HG03135 (cell line): ENCODE measurements around the gene KCNE5.
"Not testable (repeated sequence)": the region's sequence is repeated elsewhere in the genome, so short reads cannot be mapped to it uniquely, and the experiment has no call there.

ENCODE experiments used
- ATAC-seq: cut with Tn5 transposase; IDR thresholded peaks from one replicate; pipeline ENCODE4 v1.9.1; 2021; ENCODE audit warnings: mild to moderate bottlenecking, moderate library complexity; ENCODE audit not compliant: unreplicated experiment

KCNE5 gene, protein sequence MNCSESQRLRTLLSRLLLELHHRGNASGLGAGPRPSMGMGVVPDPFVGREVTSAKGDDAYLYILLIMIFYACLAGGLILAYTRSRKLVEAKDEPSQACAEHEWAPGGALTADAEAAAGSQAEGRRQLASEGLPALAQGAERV

DNA sequence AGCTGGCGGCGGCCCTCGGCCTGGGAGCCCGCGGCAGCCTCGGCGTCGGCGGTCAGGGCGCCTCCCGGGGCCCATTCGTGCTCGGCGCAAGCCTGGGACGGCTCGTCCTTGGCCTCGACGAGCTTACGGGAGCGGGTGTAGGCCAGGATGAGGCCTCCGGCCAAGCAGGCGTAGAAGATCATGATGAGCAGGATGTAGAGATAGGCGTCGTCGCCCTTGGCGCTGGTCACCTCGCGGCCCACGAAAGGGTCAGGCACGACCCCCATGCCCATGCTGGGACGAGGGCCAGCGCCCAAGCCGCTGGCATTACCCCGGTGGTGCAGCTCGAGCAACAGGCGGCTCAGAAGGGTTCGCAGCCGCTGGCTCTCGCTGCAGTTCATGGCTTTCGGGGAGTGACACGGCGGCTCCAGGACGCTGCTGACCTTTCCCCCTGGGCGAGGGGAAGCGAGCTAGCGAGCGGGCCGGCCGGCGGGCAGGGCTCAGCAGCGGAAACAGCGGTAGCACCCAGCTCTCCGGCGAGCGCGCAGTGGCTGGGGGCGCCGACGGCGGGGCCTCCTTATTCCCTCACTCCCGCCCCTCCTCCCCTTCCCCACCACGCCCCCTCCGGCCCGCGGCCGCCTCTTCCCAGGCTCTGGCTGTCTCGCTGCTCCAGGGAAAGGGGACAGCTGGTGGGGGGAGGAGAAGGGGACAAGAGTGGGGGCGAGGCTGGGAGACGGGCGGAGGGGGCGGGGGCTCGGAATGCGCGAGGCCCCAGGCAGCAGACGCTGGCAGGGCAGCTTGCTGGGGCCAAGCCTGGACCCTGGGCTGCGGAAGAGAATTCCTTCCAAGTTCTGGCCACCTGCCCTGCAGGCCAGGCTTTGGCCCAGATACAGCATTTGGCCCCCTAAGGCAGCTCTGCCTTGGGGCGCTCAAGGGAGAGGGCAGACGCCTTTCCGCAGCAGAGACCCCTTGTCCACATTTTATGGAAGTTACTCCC, at the start of gene KCNE5:
KCNE5 (minus strand) TSS at position 532 of the 976 bp plus-strand sequence; CDS start at position 380, 152 bp downstream.
- no peak for ATAC-seq

DNA sequence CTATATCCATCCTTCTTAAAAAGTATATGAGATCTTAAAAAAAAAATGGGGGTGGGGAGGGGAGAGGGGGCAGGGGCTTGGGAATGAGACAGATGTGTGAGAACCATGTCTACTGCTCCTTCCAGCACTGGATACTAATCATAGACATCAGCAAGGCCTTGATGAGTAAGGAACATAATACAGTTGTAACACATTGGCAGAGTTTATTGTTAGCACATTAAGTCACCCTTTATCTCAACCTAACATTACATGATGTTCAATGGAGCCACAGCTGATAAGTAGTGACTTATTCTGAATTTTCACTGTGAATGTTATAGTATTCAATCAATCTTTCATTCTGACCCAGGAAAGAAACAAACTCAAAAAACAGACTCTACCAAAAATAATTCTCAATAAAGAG, 47.3 kb upstream of the KCNE5 start:
- no peak for ATAC-seq

DNA sequence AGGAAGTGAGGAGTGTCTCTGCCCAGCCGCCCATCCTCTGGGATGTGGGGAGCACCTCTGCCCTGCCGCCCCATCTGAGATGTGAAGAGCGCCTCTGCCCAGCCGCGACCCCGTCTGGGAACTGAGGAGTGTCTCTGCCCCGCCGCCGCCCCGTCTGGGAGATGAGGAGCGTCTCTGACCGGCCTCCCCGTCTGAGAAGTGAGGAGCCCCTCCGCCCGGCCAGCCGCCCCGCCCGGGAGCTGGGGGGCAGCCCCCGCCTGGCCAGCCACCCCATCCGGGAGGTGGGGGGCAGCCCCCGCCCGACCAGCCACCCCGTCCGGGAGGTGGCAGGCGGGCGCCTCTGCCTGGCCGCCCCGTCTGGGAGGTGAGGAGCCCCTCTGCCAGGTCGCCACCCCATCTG, 46.2 kb upstream of the KCNE5 start:
- not testable (repeated sequence) for ATAC-seq

DNA sequence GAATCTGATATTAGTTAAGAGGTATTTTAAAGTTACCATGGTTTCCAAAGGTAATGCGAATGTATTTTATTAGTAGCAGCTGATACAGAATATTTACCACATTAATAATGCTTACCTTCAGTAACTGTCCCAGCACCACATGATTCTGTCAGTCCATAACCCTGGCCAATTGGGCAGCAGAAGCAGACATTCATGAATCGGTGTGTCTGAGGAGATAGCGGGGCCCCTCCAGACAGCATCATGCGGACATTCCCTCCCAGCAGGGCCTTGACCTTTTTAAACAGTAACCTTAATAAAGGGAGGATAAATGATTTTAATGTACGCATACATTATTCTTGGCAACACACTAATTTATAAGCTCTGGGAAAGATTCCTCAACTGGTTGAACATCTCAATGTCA, 43.0 kb upstream of the KCNE5 start:
- ATAC-seq, result no peak

DNA sequence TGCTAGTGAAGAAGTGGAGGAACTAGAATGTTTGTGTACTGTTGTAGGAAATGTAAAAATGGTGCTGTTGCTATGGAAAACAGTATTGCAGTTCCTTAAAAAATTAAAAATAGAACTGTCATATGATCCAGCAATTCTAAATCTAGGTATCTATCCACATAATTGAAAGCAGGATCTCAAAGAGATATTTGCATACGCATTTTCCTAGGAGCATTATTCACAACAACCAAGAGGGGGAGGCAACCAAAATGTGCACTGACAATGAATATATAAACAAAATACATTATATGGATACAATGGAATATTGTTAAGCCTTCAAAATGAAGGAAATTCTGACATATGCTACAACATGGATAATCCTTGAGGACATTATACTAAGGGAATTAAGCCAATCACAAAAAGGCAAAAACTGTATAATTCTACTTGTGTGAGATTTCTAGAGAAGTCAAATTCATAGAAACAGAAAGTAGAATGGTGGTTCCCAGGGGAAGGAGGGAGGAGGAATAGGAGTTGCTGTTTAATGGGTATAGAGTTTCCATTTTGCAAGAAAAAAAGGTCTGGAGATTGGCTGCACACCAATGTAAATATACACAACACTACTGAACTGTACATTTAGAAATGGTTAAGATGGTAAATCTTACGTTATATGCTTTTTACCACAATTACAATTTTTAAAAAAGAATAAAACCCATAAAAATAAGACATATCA, 35.6 kb upstream of the KCNE5 start:
- ATAC-seq, result no peak

DNA sequence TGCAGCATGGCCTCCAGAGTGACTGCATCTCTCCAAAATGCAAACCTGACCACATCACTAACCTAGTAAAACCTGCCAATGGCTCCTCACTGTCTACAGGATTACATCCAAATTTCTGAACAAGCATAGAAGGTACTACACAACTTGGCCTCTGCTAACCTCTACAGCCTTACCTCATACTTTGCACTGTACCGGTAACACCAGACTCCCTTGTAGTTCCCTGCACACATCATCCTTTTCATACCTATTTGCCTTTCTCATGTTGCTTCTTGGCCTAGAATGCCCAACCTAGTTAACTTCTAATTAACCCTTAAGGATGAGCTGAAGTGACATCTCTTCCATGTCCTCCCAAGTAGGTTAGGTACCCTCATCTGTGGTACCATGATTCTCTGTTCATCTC, 33.4 kb upstream of the KCNE5 start:
- no peak for ATAC-seq

DNA sequence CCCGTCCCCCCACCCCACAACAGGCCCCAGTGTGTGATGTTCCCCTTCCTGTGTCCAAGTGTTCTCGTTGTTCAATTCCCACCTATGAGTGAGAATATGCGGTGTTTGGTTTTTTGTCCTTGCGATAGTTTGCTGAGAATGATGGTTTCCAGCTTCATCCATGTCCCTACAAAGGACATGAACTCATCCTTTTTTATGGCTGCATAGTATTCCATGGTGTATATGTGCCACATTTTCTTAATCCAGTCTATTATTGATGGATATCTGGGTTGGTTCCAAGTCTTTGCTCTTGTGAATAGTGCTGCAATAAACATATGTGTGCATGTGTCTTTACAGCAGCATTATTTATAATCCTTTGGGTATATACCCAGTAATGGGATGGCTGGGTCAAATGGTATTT, 32.4 kb upstream of the KCNE5 start:
- ATAC-seq, result not testable (repeated sequence)

DNA sequence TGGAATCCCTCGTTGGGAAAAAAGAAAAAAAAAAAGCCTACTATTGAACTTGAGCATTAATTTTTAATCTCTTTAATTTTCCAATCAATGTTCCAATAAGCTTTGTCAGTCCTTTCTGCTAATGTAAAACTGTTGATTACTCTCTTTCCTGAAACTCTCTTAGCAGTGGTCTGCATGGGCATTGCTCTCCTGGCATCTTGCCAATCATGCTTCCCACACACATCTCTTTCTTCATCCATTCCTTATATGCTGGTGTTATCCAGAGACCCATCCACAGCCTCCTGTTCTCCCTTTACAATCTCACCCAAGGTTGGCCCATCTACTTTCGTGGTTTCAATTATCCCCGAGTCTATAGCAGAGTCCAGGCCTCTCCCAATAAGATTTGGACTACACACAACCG, 31.8 kb upstream of the KCNE5 start:
- ATAC-seq, result no peak

DNA sequence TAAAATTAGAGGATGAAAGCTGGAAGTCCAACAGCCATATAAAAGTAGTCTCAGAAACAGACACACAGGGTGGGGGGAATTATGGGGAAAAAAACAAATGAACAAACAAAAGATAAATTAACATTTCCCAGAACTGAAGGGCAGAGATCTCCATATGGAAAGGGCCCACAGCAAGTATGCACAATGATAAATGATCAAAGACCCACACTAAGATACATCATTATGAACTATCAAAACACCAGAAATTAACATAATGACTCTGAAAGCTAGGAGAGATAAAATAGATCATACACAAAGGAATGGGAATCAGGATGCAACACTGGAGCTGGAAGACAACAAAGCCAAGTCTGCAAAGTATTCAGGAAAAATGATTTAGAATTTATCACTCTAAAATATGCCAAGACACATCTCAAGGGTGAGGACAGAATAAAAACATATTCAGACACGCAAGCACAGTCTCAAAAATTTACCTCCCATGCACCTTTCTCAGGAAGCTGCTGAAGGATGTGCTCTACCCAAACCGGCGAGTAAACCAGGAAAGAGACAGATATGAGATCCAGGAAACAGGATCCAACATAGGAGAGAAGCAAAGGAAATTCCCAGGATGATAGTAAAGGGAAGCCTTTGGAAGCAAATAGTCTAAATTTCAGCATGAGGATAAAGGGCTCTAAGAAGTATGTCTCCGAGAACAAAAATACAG, 30.7 kb upstream of the KCNE5 start:
- no peak for ATAC-seq

DNA sequence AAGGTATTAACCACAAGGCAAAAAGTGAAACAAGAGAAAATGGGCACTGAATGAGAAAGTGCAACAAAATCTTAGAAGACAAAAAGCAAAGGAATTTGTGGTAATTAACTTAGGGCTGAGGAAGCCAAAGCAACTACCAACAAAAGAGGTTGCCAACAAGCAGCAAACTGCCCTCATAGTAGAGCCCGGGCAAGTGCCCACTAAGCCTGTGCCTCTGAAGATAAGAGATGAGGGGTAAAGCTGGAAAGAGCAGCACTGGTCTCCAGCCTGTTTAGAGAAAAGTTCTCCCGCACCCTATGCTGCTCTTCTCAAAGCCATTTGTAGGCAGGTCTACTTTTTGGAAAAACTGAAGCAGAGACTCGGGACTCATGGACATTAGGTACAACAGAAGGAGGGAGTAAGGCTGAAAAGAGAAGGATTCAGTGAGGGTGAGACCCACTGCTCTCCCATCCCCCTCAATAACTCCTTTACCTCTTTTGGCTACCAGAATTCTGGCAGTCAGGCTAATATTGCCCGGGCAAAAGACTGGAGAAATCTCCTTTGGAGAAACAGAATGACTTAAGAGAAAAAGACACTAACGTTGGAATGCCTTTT, 29.6 kb upstream of the KCNE5 start:
- ATAC-seq, result no peak

DNA sequence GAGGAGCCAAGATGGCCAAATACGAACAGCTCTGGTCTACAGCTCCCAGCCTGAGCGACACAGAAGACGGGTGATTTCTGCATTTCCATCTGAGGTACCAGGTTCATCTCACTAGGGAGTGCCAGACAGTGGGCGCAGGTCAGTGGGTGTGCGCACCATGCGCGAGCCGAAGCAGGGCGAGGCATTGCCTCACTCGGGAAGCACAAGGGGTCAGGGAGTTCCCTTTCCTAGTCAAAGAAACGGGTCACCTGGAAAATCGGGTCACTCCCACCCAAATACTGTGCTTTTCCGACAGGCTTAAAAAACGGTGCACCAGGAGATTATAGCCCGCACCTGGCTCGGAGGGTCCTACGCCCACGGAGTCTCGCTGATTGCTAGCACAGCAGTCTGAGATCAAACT, 19.7 kb upstream of the KCNE5 start:
- not testable (repeated sequence) for ATAC-seq

DNA sequence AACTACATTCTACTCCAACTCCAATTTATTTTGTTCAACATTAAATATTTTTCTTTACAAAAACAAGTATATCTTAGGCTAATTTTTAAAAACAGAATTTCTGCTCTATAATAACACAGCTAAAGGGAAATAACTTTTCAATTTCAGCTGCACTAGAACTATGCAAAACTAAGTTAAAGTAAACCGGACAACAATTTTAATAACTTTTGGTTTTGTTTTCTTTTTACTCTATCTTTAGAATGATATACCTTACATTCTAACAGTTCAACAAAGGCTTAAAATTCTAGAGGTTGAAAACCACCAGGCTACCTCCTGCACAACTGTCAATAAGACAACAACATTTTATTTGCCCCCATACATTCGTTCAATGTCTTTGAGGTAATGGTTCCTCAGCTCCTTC, 18.7 kb upstream of the KCNE5 start:
- ATAC-seq, result no peak

DNA sequence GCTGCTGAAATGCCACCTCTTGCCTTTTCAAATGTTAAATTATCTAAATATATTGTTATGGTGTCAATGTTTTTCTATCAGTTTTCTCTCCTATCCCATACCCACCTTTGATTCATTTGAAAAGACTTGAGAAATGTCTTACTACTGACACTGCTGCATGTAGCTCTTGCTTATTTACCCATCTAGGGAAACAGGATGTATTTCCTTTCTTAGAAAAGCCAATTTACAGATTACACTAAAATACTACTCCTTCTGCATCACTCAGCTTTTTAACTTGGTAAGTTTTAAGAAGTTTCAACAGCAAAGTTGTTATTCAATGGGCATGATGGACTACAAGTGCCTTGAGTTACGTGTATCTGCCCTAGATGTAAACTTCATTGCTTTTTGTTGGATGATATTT, 13.2 kb upstream of the KCNE5 start:
- ATAC-seq, result no peak

DNA sequence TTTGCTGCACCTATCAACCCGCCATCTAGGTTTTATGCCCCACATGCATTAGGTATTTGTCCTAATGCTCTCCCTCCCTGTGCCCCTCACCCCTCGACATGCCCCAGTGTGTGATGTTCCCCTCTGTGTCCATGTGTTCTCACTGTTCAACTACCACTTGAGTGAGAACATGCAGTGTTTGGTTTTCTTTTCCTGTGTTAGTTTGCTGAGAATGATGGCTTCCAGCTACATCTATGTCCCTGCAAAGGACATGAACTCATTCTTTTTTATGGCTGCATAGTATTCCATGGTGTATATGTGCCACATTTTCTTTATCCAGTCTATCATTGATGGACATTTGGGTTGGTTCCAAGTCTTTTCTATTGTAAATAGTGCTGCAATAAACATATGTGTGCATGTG, 12.5 kb upstream of the KCNE5 start:
- ATAC-seq, result not testable (repeated sequence)

DNA sequence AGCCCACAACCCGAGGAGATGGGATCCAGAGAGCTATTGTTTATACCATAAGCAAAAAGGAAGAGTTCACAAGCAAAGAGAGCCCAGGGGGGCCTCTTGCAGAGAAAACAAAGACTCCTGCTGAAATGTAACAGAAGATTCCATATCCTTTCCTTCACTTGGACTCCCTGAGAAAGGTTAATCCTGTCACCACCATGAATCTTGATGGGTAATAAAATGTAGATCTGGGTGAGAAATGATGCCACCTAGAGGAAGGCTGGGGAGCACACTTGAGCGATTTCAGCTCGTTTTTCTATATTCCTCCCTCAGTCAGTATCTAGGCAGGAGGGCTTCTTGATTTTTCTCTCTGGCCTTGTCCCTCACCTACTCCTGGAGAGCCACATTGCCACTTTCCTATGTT, 10.2 kb upstream of the KCNE5 start:
- no peak for ATAC-seq

DNA sequence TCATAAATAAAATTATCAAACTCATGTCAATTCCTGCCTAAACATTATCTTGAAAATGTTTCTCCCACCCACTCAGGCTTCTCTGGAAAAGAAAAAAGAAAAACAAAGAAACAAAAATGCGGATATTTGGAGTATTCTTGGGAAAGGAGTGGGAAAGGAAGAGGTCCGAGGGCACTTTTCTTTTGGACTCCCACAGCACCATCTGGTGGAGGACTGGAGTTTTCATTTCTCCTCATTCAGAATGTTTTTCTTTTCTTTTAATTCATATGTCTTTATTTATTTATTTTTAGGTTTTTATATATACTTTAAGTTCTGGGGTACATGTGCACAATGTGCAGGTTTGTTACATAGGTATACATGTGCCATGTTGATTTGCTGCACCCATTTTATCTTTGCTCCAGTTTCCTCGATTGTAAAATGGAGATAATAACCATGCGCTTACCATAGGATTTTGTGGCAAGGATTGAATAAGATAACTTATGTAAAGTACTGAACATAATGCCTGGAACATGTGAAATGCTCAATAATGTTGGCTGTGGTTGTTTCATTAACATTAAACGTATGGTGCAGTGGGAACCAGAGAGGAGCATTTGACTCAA, 8.0 kb upstream of the KCNE5 start:
- ATAC-seq, result no peak

DNA sequence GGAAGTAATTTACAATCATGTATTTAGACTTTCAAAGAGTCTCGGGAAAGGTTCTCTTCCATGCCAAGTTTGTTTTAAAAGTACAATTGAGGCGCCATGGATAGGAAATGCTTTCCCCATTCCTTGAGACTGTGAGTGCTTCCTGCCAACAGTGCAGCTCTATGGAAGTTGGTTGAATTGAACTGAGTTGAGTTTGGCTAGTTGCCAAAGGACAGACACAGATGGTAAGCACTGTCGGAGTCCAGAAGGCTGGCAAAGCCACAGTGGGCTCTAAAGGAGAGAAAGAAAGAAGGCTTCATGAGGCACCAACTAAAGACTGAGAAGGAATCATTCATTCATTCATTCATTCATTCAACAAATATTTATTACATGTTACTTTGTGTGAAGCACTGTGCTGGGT, 4.3 kb upstream of the KCNE5 start:
- no peak for ATAC-seq

DNA sequence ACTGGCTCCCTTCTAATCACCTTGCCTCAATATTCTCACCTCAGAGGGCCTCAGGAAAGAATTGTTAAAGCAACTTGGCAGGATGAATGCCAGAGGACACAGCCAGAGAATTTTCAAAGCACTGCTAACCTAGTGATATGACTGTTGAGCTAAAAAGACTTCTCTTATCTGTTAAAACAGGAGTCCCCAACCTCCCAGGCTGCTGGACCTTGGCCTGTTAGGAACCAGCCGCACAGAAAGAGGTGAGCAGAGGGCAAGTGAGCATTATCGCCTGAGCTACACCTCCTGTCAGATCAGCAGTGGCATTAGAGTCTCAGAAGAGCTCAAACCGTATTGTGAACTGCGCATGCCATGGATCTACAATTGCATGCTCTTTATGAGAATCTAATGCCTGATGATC, 1.7 kb upstream of the KCNE5 start:
- ATAC-seq, result no peak

DNA sequence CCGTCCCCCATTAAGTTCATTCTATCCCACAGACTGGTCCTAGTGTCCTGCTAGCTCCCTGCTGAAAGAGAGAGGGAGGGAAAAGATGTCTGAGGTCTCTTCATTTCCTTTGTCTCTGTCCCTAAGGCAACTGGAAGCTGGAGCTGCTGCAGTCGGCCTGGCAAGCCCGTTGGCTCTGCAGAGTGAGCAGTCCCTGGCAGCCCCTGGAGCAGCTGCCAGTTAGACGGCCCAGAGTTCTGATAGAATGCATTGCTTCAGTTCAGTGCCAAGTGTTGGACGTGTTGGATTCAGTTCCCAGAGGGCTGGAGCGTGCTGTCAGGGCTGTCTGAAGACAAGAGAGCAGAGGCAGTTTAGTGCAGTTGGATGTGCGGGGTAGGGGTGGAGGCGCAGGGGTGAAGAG, 975 bp downstream of the KCNE5 start:
- ATAC-seq, result no peak

DNA sequence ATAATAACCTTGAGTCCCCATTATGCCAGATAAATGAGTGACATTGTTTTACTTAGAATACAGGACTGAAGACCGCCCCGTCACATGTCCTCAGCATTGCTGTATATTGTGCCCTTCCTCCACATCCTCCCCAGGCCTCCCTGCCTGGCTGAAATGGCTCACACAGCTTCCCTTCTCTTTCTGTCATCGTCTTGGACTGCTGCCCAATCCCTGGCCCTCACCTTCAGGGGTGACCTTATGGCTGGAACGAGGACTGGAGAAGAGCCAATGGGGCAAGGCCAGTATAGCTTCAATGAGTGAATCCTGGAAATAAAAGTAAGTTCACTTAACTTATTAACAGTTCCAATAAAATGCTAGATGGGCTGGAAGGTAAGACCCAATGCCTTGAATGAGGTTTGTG, 2.7 kb downstream of the KCNE5 start:
- ATAC-seq, result no peak
